GM12872 (cell line): ENCODE measurements around the gene NHSL1.

Experiments used
- TF ChIP-seq, protein P1 (sequence below): IDR thresholded peaks from 3 replicates; pipeline ENCODE4 v1.5.1; 2011; ENCODE audit warnings: low read depth, mild to moderate bottlenecking, low read length, moderate library complexity; ENCODE audit not compliant: insufficient read depth

The NHSL1 gene

DNA sequence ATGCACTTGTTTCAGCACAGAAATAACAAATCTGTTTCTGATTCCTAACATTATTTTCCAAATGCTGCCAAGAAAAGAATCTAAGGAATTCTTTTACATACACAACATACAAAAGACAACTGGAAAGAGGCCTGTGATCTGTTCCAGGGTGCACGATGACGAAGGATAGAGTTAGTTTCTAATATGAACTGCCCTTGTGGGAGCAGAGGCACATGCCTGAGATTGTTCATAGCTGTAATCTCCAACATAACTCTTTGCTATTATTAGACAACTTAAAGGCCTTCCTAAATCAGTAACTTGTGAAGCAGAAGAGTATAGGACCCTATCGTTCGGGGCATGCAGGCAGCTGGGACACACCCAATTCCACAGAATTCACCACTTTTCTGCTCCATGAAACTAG is 41.2 kb upstream of the NHSL1 start:
- TF ChIP-seq, protein P1, sequence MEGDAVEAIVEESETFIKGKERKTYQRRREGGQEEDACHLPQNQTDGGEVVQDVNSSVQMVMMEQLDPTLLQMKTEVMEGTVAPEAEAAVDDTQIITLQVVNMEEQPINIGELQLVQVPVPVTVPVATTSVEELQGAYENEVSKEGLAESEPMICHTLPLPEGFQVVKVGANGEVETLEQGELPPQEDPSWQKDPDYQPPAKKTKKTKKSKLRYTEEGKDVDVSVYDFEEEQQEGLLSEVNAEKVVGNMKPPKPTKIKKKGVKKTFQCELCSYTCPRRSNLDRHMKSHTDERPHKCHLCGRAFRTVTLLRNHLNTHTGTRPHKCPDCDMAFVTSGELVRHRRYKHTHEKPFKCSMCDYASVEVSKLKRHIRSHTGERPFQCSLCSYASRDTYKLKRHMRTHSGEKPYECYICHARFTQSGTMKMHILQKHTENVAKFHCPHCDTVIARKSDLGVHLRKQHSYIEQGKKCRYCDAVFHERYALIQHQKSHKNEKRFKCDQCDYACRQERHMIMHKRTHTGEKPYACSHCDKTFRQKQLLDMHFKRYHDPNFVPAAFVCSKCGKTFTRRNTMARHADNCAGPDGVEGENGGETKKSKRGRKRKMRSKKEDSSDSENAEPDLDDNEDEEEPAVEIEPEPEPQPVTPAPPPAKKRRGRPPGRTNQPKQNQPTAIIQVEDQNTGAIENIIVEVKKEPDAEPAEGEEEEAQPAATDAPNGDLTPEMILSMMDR: no peak

DNA sequence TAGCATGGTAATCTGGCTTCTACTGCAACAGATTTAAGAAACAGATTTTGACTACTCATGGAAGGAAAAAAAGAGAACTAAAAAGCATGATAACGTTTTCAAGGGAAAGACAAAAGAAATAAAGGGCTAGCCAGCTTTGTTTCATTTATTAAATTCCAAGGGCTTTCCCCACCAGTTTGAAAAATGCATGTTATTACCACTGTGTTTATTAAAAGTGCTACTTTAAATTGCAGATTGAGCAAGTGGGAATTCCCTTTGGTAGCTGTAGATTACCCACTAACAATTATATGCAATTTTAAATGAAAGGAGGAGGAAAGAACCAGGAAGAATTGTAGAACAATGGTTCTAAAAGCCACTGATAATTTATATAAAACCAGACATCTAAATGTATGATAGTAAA is 40.6 kb upstream of the NHSL1 start:
- TF ChIP-seq, protein P1: no peak

DNA sequence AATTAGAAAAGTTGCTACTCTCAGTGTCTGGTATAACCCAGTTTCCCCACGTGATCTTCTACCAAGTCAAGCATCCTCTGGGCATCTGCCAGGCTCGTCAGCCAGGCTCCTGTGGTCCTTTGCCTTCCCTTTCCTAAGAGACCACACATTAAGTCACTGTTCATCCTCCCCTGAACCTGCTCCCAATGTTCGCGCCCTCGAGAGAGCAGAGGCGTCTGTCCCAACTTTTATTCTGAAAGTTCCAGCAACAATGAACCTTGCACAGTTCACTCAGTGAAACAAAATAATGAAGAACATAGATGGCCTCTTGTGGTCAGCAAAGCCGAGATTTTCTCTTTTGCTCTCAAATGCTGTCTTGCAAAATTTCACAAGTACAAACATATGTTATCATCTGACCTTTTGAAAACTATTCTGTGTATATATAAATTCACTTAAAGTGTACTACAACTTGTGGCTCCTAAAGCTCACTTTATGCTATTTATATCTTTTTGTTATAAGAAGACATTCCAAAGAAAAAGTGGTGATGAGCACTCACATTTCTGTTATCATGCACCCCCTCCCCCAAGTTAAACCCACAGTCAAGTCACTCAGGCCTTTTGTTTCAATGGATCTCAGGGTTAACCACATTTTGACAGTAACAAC is 39.2 kb upstream of the NHSL1 start:
- TF ChIP-seq, protein P1: no peak

DNA sequence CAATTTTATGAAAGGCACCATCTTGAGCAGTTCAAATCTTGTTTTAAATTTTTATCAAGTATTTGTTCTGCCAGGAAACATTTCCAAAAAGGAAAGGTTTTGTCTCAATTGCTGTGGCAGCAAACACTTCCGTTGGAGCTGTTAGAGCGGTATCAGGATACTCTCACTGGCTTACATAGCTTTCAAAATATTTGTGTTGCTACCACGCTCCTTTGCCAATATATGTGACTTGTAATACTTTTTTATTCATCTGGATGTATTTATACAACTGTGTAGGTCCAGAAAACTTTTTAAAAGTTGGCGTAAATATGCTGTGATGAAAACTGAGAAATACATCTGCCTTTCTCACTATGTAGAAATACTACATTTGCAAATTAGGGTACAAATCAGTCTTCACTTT is 37.8 kb upstream of the NHSL1 start:
- TF ChIP-seq, protein P1: no peak

DNA sequence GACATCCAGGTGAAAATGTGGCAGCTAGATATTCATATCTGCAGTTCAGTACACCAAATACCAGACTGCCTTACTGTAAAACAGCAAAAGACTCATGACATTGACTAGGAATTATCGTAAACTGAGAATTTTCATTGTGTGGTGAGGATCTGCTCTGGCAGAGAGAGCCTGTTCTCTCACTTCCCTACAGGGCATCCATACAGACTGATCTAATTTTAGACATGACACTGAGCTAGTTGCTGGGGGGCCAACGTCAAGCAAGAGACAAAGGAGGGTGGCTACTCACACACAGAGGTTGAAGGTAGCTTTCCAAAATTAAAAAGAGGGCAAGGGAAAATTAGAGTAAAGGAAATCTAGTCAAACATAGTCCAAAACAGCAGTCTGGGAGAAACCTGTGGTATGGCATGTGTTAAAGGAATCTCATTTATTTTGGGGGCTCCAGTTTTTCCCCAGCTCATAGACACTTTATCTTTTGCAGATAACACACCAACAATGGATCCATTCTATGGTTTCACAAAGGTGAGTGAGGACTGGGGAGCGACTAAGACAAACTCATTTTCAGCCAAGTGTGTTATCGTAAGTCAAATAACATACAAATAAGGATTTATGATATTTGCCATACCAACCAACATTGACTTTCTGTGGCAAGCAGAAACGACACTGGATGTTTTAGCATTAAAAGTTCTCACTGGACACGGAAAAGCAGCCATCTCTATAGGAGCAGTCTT is 36.6 kb upstream of the NHSL1 start:
- TF ChIP-seq, protein P1: no peak

DNA sequence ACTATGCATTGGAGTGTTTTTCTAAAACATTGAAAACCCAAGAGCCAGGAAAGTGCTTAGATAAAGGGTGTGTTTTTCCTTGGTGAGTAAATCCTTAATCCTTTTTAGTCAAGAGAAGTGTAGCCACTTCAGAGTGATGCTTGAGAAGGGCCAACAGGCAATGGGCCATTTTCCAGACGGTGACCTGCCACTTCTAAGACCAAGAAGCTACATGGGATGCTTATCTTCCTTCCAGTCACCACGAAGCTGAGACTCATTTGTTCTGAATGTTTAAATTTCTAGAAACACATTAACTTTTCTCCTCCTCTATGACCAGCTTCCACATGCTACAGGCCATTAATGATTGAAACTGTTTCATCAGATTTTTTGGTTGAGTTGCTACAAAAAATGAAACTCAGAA is 34.4 kb upstream of the NHSL1 start:
- TF ChIP-seq, protein P1: no peak

DNA sequence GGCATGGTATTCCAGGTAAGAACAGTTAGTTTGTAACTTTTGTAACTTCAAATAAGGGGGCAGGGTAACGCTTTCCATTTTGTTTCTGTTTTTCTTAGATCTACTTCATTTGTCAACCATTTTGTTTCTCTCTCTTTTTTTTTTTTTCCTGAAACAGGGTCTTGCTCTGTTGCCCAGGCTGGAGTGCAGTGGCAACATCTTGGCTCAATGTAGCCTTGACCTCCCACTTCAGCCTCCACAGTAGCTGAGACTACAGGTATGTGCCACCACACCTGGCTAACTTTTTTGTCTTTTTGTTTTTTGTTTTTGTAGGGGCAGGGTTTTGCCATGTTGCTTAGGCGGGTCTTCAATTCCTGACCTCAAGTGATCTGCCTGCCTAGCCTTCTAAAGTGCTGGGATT is 32.1 kb upstream of the NHSL1 start:
- TF ChIP-seq, protein P1: no peak
